HL-60 (cell line): ENCODE measurements around the gene ROBO4.

Experiments used
- CTCF ChIP-seq: IDR thresholded peaks from one replicate; pipeline ENCODE4 v1.5.1; 2011; ENCODE audit warnings: low read length, control low read depth, inconsistent platforms; ENCODE audit not compliant: insufficient read depth
- GABPA ChIP-seq: IDR thresholded peaks from 2 replicates; pipeline ENCODE4 v1.6.1; 2012; ENCODE audit warnings: low read depth
- POLR2AphosphoS5 ChIP-seq: IDR thresholded peaks from 2 replicates; pipeline ENCODE4 v1.6.1; 2012; ENCODE audit warnings: low read depth
- REST ChIP-seq: IDR thresholded peaks from 2 replicates; pipeline ENCODE4 v1.6.1; 2012; ENCODE audit warnings: low read depth; ENCODE audit not compliant: insufficient replicate concordance

- no peak for TF ChIP-seq CTCF
- no peak for TF ChIP-seq GABPA
- TF ChIP-seq REST, result no peak
- no peak for TF ChIP-seq POLR2AphosphoS5
Observed at GRCh38 chr11:124872280-124872679, 25.4 kb downstream of the ROBO4 start.
